ENCODE results near the gene BMPR2. TPM values are rescaled to one million over a fixed set of nuclear protein-coding genes. Genes with fewer than 3 reads are reported as not detected.
"Not testable (repeated sequence)": the region's sequence is repeated elsewhere in the genome, so short reads cannot be mapped to it uniquely, and the experiment has no call there.

Gene BMPR2
- total RNA-seq, 4 donors from 2014 or later = 37.8 to 53.3 (median 51.2) TPM

- Histone ChIP-seq H3K9me3 (no peaks in the 10 kb centered on the region), H3K4me1 (peaks cover 0 to 20% (median 0%) of the 10 kb centered on the region in 4 donors), H3K36me3 (no peaks in the 10 kb centered on the region), H3K4me3 (no peak overlapping the region), H3K27ac (no peak overlapping the region), H3K27me3 (no peaks in the 10 kb centered on the region)
- 100% methylated on average over 1 of the region's 1 CpG for WGBS, 2 donors
- TF ChIP-seq EP300 (IDR thresholded peaks at IDR 0.05) (no peak), POLR2A (IDR thresholded peaks at IDR 0.05) (no peak)
- TF ChIP-seq, protein P1, sequence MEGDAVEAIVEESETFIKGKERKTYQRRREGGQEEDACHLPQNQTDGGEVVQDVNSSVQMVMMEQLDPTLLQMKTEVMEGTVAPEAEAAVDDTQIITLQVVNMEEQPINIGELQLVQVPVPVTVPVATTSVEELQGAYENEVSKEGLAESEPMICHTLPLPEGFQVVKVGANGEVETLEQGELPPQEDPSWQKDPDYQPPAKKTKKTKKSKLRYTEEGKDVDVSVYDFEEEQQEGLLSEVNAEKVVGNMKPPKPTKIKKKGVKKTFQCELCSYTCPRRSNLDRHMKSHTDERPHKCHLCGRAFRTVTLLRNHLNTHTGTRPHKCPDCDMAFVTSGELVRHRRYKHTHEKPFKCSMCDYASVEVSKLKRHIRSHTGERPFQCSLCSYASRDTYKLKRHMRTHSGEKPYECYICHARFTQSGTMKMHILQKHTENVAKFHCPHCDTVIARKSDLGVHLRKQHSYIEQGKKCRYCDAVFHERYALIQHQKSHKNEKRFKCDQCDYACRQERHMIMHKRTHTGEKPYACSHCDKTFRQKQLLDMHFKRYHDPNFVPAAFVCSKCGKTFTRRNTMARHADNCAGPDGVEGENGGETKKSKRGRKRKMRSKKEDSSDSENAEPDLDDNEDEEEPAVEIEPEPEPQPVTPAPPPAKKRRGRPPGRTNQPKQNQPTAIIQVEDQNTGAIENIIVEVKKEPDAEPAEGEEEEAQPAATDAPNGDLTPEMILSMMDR (IDR thresholded peaks at IDR 0.05) = no peak
- DNase-seq (ENCODE audit: low spot score in 2 of 2) = no peak
Observed at GRCh38 chr2:202434472-202434871, 58.3 kb downstream of the BMPR2 start.

DNA sequence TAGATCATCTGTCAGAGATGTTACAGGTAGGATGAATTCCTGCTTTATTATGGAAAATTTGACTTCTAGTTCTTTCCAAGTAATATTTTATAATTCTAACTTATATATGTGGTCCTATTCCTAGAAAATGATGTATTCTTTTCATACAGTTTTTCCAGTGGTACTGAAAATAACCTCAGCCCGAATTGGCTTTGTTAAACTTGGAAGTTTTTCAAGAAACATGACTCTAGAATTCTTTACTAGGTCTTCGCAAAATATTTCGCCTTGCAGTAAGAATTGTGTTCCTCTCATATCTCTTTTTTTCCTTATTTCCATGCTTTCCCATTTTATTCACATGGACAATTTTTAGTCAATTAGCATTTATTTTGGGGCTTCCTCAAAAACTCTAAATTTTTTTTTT lies 60.5 kb downstream of the BMPR2 start:
- TF ChIP-seq EP300 (IDR thresholded peaks at IDR 0.05) (no peak), POLR2A (IDR thresholded peaks at IDR 0.05) (no peak)
- TF ChIP-seq, protein P1 (IDR thresholded peaks at IDR 0.05) = no peak
- no peaks in the 10 kb centered on the region for H3K9me3 ChIP-seq
- no peak overlapping the region for H3K4me3 ChIP-seq
- no peaks in the 10 kb centered on the region for H3K36me3 ChIP-seq
- WGBS, 2 donors = 27 to 37% methylated on average over 3 of the region's 3 CpGs
- no peak overlapping the region for H3K27ac ChIP-seq
- H3K27me3 ChIP-seq = no peaks in the 10 kb centered on the region
- no peak for DNase-seq (ENCODE audit: low spot score in 2 of 2)
- peaks cover 0 to 20% (median 0%) of the 10 kb centered on the region in 4 donors for H3K4me1 ChIP-seq

GRCh38 chr2:202440117-202440516 lies 64.0 kb downstream of the BMPR2 start:
- not testable (repeated sequence) for H3K27me3 ChIP-seq; H3K9me3 ChIP-seq; H3K27ac ChIP-seq; H3K4me3 ChIP-seq; DNase-seq (ENCODE audit: low spot score in 2 of 2); H3K36me3 ChIP-seq
- 96 to 97% methylated on average over 24 of the region's 24 CpGs for WGBS, 2 donors
- peaks cover 0 to 20% (median 0%) of the 10 kb centered on the region in 4 donors for H3K4me1 ChIP-seq

- DNase-seq (ENCODE audit: low spot score in 2 of 2) = no peak
- peaks cover 0 to 7% (median 0%) of the 10 kb centered on the region in 4 donors for H3K4me1 ChIP-seq
- TF ChIP-seq, protein P1 (IDR thresholded peaks at IDR 0.05) = no peak
- TF ChIP-seq POLR2A (IDR thresholded peaks at IDR 0.05) = no peak
- TF ChIP-seq EP300 (IDR thresholded peaks at IDR 0.05) = no peak
- H3K27me3 ChIP-seq = no peaks in the 10 kb centered on the region
- 78 to 88% methylated on average over 2 of the region's 2 CpGs for WGBS, 2 donors
- H3K36me3 ChIP-seq = no peaks in the 10 kb centered on the region
- no peak overlapping the region for H3K4me3 ChIP-seq
- no peak overlapping the region for H3K27ac ChIP-seq
- H3K9me3 ChIP-seq = no peaks in the 10 kb centered on the region
Observed at GRCh38 chr2:202442882-202443281, 66.8 kb downstream of the BMPR2 start.

GRCh38 chr2:202444000-202444399 lies 67.9 kb downstream of the BMPR2 start:
- H3K27me3 ChIP-seq = no peaks in the 10 kb centered on the region
- no peaks in the 10 kb centered on the region for H3K9me3 ChIP-seq
- H3K36me3 ChIP-seq = no peaks in the 10 kb centered on the region
- no peak overlapping the region for H3K27ac ChIP-seq
- TF ChIP-seq, protein P1 (IDR thresholded peaks at IDR 0.05) = no peak
- TF ChIP-seq POLR2A (IDR thresholded peaks at IDR 0.05) (no peak), EP300 (IDR thresholded peaks at IDR 0.05) (no peak)
- DNase-seq (ENCODE audit: low spot score in 2 of 2) = no peak
- H3K4me3 ChIP-seq = no peak overlapping the region
- peaks cover 0 to under 1% (median 0%) of the 10 kb centered on the region in 4 donors for H3K4me1 ChIP-seq
- 89 to 94% methylated on average over 4 of the region's 4 CpGs for WGBS, 2 donors

DNA sequence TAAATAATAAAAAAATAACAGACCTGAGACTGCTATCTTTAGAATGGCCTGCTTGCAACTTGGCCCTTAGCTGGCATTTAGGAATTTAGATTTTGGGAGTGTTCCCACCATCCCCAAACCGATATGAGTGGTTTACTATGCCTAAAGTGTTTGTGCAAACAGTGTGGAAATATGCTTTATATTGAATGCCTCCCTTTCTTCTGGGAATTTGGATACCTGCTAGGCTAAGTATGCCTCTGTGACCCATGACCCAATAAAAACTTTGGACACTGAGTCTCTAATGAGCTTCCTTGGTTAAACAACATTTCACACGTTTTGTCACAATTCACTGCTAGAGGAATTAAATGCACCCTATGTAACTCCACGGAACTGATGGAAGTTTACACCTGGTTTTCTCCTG lies 73.2 kb downstream of the BMPR2 start:
- no peak overlapping the region for H3K27ac ChIP-seq
- H3K27me3 ChIP-seq = no peaks in the 10 kb centered on the region
- H3K4me1 ChIP-seq = peaks cover 0 to 11% (median 0%) of the 10 kb centered on the region in 4 donors
- 78 to 84% methylated on average over 3 of the region's 3 CpGs for WGBS, 2 donors
- TF ChIP-seq, protein P1 (IDR thresholded peaks at IDR 0.05) = no peak
- no peak for TF ChIP-seq EP300 (IDR thresholded peaks at IDR 0.05)
- TF ChIP-seq POLR2A (IDR thresholded peaks at IDR 0.05) = no peak
- no peak overlapping the region for H3K4me3 ChIP-seq
- no peak for DNase-seq (ENCODE audit: low spot score in 2 of 2)
- H3K36me3 ChIP-seq = peaks cover 0 to 3% (median 0%) of the 10 kb centered on the region in 3 donors
- H3K9me3 ChIP-seq = no peaks in the 10 kb centered on the region
